SK-N-SH (cell line): Measurements from ENCODE around the gene FUT7. TPM values are rescaled to one million over a fixed set of nuclear protein-coding genes. Genes with fewer than 3 reads are reported as not detected.

ENCODE experiments used
- CTCF ChIA-PET: fragments of 300-600, 350-600 bp; formaldehyde crosslinking; extraction: SDS; loops from one replicate; lab custom pipeline; 2021; lab: Yijun Ruan, JAX
- POLR2A ChIA-PET: fragments of 350-600 bp; sonication (Branson Sonifier 250); formaldehyde crosslinking; extraction: SDS; loops from one replicate; lab custom pipeline; 2020; ENCODE audit warnings: antibody characterized with exemption, inconsistent platforms; lab: Yijun Ruan, JAX
- DNase-seq: peaks from one replicate; pipeline ENCODE4 v3.0.0; 2012
- H2AFZ ChIP-seq: fragments of 200-600 bp; sonication (generic); 2 replicates; pipeline ENCODE4 v1.8.1; 2016; ENCODE audit warnings: antibody characterized with exemption, mild to moderate bottlenecking, low read depth
- H3F3A ChIP-seq: fragments of 200-600 bp; sonication (generic); replicated peaks from 2 replicates; pipeline ENCODE3; 2016; ENCODE audit warnings: antibody characterized with exemption, mild to moderate bottlenecking; ENCODE audit not compliant: insufficient read depth
- H3K27ac ChIP-seq, 2 experiments: fragments of 200-500 bp in 1 of 2; fragments of 200-600 bp in 1 of 2; sonication (Bioruptor generic) in 1 of 2; sonication (generic), shearing (Covaris generic) in 1 of 2; 2 replicates each; pipeline versions ENCODE4 v1.5.1 to v1.6.1; 2014 to 2016; ENCODE audit warnings: low read depth in 2 of 2, inconsistent platforms in 1 of 2, low read length in 1 of 2, mild to moderate bottlenecking in 1 of 2, mixed read lengths in 1 of 2
- H3K27me3 ChIP-seq: fragments of 200-600 bp; sonication (generic), shearing (Covaris generic); 2 replicates; pipeline ENCODE4 v1.6.1; 2016; ENCODE audit warnings: mixed run types; ENCODE audit not compliant: insufficient read depth
- H3K36me3 ChIP-seq, 2 experiments: fragments of 200-500 bp in 1 of 2; fragments of 200-600 bp in 1 of 2; sonication (Bioruptor generic) in 1 of 2; sonication (generic) in 1 of 2; replicated peaks in 1 of 2; 2 replicates each; pipeline versions ENCODE3 to v1.5.1; 2014 to 2016; ENCODE audit warnings: low read length in 1 of 2, mild to moderate bottlenecking in 1 of 2; ENCODE audit not compliant: insufficient read depth in 2 of 2, control insufficient read depth in 1 of 2
- H3K4me1 ChIP-seq, 2 experiments: fragments of 200-500 bp in 1 of 2; fragments of 200-600 bp in 1 of 2; sonication (Bioruptor generic) in 1 of 2; sonication (generic), shearing (Covaris generic) in 1 of 2; 2 replicates each; pipeline versions ENCODE4 v1.5.1 to v1.6.1; 2014 to 2016; ENCODE audit warnings: low read depth in 1 of 2, low read length in 1 of 2, mixed run types in 1 of 2; ENCODE audit not compliant: insufficient read depth in 2 of 2, control insufficient read depth in 1 of 2
- H3K4me2 ChIP-seq: fragments of 200-600 bp; sonication (generic), shearing (Covaris generic); 2 replicates; pipeline ENCODE4 v1.6.1; 2017; ENCODE audit warnings: mixed run types
- H3K4me3 ChIP-seq, 2 experiments: fragments of 200-500 bp in 1 of 2; fragments of 200-600 bp in 1 of 2; sonication (Bioruptor generic) in 1 of 2; sonication (generic), shearing (Covaris generic) in 1 of 2; 2 replicates each; pipeline versions ENCODE4 v1.5.1 to v1.8.1; 2014 to 2016; ENCODE audit warnings: low read depth in 2 of 2, inconsistent platforms in 1 of 2, low read length in 1 of 2, mild to moderate bottlenecking in 1 of 2, mixed read lengths in 1 of 2, moderate library complexity in 1 of 2
- H3K79me2 ChIP-seq: fragments of 200-600 bp; sonication (generic); 2 replicates; pipeline ENCODE4 v1.8.1; 2017; ENCODE audit warnings: mild to moderate bottlenecking; ENCODE audit not compliant: insufficient read depth
- H3K9ac ChIP-seq: fragments of 200-600 bp; sonication (generic); 2 replicates; pipeline ENCODE4 v1.6.1; 2017; ENCODE audit warnings: mixed run types
- H3K9me2 ChIP-seq: fragments of 200-600 bp; sonication (generic); 2 replicates; pipeline ENCODE4 v1.6.1; 2017; ENCODE audit warnings: mixed run types
- H3K9me3 ChIP-seq: fragments of 200-600 bp; sonication (generic); 2 replicates; pipeline ENCODE4 v1.6.1; 2017; ENCODE audit warnings: mixed run types, mild to moderate bottlenecking, moderate library complexity
- H4K20me1 ChIP-seq: fragments of 200-600 bp; sonication (generic); 2 replicates; pipeline ENCODE4 v1.6.1; 2017; ENCODE audit warnings: mild to moderate bottlenecking, mixed run types; ENCODE audit not compliant: insufficient read depth
- CTCF ChIP-seq: fragments of 200-600 bp; sonication (generic); IDR thresholded peaks from 2 replicates; pipeline ENCODE4 v1.6.1; 2017; ENCODE audit warnings: antibody characterized with exemption, mild to moderate bottlenecking, moderate library complexity
- FOSL2 ChIP-seq: IDR thresholded peaks from 2 replicates; pipeline ENCODE4 v1.4.0; 2012; ENCODE audit warnings: low read depth, mild to moderate bottlenecking, moderate library complexity, borderline replicate concordance
- MAX ChIP-seq: IDR thresholded peaks from 2 replicates; pipeline ENCODE4 v1.4.0; 2012; ENCODE audit warnings: low read depth
- MEF2A ChIP-seq: IDR thresholded peaks from 2 replicates; pipeline ENCODE4 v1.4.0; 2012; ENCODE audit warnings: low read depth, borderline replicate concordance
- MXI1 ChIP-seq: IDR thresholded peaks from 2 replicates; pipeline ENCODE4 v1.6.1; 2012; ENCODE audit warnings: mild to moderate bottlenecking, low read depth, low read length, improper control_type of control experiment
- NFIC ChIP-seq: IDR thresholded peaks from 2 replicates; pipeline ENCODE4 v1.4.0; 2012; ENCODE audit warnings: borderline replicate concordance
- NRF1 ChIP-seq: IDR thresholded peaks from 2 replicates; pipeline ENCODE4 v1.6.1; 2012; ENCODE audit warnings: low read depth, mild to moderate bottlenecking, low read length
- POLR2AphosphoS5 ChIP-seq: IDR thresholded peaks from 2 replicates; pipeline ENCODE4 v1.6.1; 2012; ENCODE audit warnings: low read depth, low read length
- RAD21 ChIP-seq: IDR thresholded peaks from 2 replicates; pipeline ENCODE4 v1.6.1; 2012; ENCODE audit warnings: mild to moderate bottlenecking, low read length
- RFX5 ChIP-seq: IDR thresholded peaks from 2 replicates; pipeline ENCODE4 v1.6.1; 2012; ENCODE audit warnings: mild to moderate bottlenecking, improper control_type of control experiment, low read length
- RXRA ChIP-seq: IDR thresholded peaks from 2 replicates; pipeline ENCODE4 v1.4.0; 2012; ENCODE audit warnings: low read depth, mild to moderate bottlenecking, borderline replicate concordance
- SMC3 ChIP-seq: IDR thresholded peaks from 2 replicates; pipeline ENCODE4 v1.6.1; 2012; ENCODE audit warnings: low read depth, low read length, improper control_type of control experiment
- TCF12 ChIP-seq: IDR thresholded peaks from 2 replicates; pipeline ENCODE4 v1.4.0; 2012
- USF1 ChIP-seq: IDR thresholded peaks from 2 replicates; pipeline ENCODE4 v1.4.0; 2012; ENCODE audit warnings: low read depth, borderline replicate concordance
- USF2 ChIP-seq: fragments of 150-350 bp; IDR thresholded peaks from 2 replicates; pipeline ENCODE4 v1.6.1; 2017; ENCODE audit warnings: antibody characterized with exemption, low read length, low read depth, borderline replicate concordance
- WGBS: methylation state at CpG from one replicate; pipeline ENCODE4 v1.1.6; 2017; ENCODE audit warnings: low lambda C conversion rate; 5-methylcytosine and 5-hydroxymethylcytosine counted together
- polyA plus RNA-seq, 3 experiments: library from polyadenylated mRNA; depleted of rRNA; stranded (reverse); fragments of >200 nt; gene quantifications; 2 replicates each; pipeline ENCODE4 v1.2.3, GENCODE V29; 2012

The FUT7 gene
- polyA plus RNA-seq, 1 of the 3 experiments (the other 2 are of a cell fraction) = not detected

- CTCF ChIA-PET = interaction anchor here (0.6 to 3.5 kb wide), 13 partner anchors 9 to 162 kb away, joined by 3 to 18 read pairs (median 7); partner anchors contain the start of genes ABCA2, MAN1B1, NPDC1 and TPRN
- peak; percentile 85 for DNase-seq
- H3K4me2 ChIP-seq = peak within 1 kb of the TSS; percentile 87
- peak within 1 kb of the TSS; percentile 72; the same call in 1 of the 2 replicates for H2AFZ ChIP-seq
- H3K79me2 ChIP-seq = no peaks in the 10 kb centered on the region
- H3K27ac ChIP-seq = no peak within 1 kb of the TSS
- POLR2A ChIA-PET = interaction anchor here (1.3 to 2.6 kb wide), 2 partner anchors 9 to 21 kb away, joined by 3 to 9 read pairs; no protein-coding TSS in a partner anchor
- H3K9ac ChIP-seq = peak within 1 kb of the TSS; percentile 46; the same call in 1 of the 2 replicates
- H3K9me3 ChIP-seq = no peaks in the 10 kb centered on the region
- H3K36me3 ChIP-seq = peaks cover 3 to 8% of the 10 kb centered on the region in 2 experiments
- no peaks in the 10 kb centered on the region for H3K27me3 ChIP-seq
- H4K20me1 ChIP-seq = no peaks in the 10 kb centered on the region
- H3K4me3 ChIP-seq = peak within 1 kb of the TSS; percentile 57 to 60
- WGBS = 28% methylated on average over 35 of the region's 87 CpGs
- TF ChIP-seq MEF2A (no peak), USF2 (no peak), NFIC (no peak), TCF12 (no peak), MAX (peak; percentile 13; the same call in 1 of the 2 replicates), RAD21 (no peak), FOSL2 (no peak), SMC3 (no peak), RFX5 (no peak), NRF1 (no peak), RXRA (no peak), MXI1 (peak; percentile 69), POLR2AphosphoS5 (0 out of 2 replicates have a peak, but pooled peaks have one; percentile 19), CTCF (no peak), USF1 (peak; percentile 55; the same call in 1 of the 2 replicates)
- H3K9me2 ChIP-seq = no peaks in the 10 kb centered on the region
- peaks cover 0 to 11% of the 10 kb centered on the region in 2 experiments; a peak in 1 of 4 replicates for H3K4me1 ChIP-seq
- peaks cover 7% of the 10 kb centered on the region for H3F3A ChIP-seq
Measured at GRCh38 chr9:137077010-137077747, 45.3 kb upstream of the FUT7 start, which contains the start of gene UAP1L1. UAP1L1 (plus strand) TSS chr9:137077517; CDS start chr9:137077533, 16 bp downstream.
